HG02884 (cell line): ENCODE results near the gene CTNNA2.

Experiments
- ATAC-seq: cut with Tn5 transposase; IDR thresholded peaks from one replicate; pipeline ENCODE4 v1.9.1; 2021; ENCODE audit warnings: mild to moderate bottlenecking, moderate library complexity; ENCODE audit not compliant: unreplicated experiment

The CTNNA2 gene

DNA sequence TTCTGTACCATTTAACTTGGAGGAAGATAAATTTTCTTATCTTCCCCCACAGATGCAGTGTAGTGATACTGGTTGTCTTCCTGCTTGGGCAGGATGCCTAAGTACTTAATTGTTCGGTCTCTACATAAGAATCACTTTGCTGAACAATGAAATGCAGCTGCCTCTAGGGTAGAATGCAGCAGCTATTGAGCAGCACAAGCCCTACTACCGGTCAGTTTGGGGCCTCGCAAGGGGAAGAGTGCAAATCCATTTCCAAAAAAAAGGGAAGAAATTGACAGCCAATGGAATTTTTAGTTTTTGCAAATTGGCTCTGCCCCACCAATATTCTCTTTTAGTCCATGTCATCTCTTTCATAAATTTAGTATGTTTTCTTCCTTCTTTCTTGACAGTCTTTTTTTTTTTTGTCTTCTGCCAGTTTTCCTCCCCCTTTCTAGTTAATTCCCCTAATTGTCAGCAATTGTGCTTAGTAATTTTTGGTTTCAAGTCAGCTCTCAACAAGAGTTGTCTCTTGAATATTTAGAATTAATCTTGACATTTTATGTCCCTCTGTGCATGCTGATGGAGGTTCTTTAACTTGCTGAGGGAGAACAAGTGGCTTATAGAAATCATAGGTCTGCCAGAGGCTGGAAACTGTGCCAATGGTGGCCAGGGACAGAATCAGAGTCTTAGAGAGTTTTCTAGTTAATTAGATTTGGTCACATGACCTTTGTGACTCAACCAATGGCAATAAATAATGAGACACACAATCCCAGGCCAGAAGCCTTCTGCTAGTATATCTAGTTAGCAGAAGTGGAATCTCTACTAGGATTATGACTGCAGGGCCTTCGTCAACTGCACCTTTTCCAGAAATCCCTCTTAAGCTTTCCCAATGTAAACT lies 270.0 kb downstream of the CTNNA2 start:
- no peak for ATAC-seq

DNA sequence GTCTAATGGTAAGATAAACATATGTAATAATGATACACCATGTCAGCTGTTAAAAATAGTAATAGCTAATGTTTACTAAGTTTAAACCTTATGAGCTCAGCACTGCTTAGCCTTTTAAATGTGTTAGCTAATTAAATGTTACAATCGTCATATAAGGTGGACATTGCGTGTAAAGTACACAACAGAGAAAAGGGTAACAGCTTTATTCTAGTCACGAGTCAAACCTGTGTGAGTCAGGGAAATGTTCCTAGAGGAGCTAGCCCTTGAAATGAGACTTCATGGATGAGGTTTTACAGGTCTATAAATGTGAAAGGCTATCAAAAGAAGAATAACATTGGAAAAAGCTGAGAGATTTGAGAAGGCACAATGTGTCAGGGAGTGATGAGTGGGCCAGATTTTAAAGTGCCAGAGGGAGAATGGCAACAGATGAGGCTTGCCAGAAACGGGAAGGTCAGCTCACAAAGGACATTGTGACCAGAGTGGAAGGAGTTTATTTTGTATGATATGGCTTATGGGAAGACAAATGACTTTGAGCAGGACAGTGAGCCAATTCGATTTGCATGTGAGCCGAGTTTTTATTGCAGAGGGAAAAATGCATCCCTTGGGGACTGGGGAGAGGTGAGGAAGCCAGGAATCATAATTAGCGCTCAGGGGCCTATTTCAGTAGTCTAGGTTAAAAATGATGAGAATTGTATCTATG lies 276.3 kb downstream of the CTNNA2 start:
- ATAC-seq = no peak

DNA sequence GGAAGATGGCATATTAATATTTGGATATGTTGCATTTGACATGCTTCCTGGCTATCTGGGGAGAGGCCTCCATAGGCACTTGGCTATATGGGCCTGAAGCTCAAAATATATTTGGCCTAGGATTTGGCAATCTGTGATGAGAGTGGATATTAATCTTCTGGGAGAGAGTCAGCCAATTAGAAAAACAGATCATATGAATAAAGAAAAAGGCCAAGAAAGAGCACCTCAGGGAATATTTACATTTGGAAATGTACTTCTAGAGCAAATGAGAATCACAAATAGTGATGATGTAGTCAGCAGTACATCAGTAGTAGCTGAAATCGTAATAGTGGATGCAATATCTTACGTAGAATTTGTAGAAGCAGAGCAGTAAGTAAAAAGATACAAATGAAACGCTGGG lies 277.0 kb downstream of the CTNNA2 start:
- no peak for ATAC-seq

DNA sequence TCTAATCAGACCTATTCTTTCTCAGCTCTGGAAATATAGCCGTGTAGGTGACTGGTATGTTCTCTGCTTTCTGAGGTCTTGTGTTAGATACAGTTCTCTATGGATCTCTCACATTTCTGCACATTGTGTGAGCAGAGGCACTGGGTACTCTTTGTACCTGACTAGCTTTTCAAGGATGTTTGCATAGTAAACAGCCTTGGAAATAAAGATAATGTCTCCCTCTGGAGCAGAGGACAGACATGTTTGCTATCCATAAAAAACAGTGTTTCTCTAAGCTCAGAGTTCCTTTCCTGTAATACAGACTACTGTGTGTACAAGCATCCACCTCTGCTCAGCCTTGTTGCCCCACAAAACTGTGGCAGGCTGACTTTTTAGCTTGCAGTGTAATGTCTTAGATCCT lies 279.2 kb downstream of the CTNNA2 start:
- ATAC-seq = no peak

DNA sequence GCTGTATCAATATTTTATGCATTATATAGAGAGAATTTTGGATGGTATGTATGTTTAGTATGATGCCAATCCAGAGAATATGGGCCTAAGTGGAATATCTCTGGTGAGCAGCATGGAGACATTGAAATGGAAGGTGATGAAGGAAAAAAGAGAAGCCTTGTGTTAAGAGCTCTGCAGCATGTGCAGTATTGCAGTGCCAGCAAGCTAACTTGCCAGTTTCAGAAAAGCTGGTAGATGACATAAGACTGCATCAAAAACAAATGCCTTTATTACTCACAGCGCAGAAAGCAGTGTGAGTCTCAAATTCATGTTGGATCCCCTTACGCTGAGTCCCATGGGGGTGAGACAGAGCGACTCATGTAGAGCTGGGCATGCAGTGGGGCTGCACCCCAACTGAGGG lies 280.2 kb downstream of the CTNNA2 start:
- no peak for ATAC-seq

DNA sequence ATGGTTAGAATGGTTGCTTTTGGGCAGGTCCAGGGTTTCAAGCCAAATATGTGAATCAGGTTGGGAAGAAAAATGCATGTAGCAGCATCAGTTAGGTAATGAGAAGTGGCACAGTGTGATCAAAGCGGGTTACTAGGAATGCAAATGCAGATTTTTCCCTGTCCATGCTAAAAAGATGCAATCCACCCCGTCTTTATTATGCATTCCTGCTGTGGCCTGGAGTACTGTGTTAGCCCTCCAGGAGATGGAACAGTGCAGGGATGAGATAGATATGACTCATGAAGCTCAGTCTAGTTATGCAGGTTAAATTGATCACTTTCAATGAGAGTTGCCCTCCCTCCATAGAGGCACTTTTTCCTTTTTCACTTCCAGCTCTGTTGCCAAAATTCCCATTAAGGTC lies 283.8 kb downstream of the CTNNA2 start:
- ATAC-seq = no peak

DNA sequence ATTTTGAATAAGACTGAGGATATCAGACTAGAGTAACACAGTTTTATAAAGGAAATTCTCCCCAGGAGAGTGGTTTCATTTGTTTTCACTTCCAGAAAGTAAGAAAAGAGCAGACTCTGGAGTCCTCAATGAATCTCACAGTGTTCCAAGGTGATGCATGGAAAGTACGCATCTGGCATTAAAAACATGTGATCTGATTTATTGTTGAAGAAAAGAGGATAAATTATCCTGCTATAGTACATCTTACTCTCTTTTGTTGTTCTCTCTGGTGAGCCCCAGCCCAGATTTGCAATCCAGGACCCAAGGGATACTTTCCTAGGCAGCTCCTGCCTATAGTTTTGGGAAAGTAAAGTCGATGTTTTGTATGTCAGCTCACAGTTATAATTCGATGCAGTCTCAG lies 285.9 kb downstream of the CTNNA2 start:
- ATAC-seq = no peak

DNA sequence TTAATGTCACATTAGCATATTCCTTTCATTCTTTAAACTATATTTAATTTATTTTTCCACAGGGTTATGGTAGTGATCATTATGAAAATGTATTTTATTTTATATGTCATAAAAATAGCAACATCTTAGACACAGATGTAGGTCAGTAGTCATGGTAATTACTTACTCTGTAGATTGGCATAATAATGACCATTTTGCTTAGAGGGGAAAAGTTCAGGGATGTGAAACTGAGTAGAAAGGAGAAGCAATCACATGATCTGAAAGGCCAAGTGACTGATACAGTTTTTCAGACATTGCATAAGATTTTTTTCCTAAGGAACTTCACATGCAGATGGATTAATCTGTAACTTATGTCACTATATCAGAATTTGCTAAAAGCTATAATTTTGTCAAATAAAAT lies 286.9 kb downstream of the CTNNA2 start:
- no peak for ATAC-seq

DNA sequence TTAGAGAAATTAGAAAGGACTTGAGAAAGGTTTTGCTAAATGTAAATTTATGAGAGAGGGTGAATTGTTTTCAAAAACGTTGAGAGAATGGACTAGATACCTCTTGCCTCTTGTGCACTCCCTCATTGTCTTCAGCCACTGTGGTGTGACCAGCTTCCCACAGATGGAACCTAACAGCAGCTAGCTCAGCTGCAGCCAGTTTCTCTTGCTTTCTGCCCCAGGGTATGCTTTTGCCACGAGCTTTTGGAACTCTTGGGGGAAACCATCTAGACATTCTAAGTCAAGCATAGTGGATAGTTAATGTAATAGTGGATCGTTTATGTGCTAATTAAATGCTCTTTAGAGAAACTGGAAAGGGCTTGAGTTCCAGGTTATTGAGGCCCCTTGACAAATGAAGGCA lies 288.2 kb downstream of the CTNNA2 start:
- ATAC-seq = no peak

DNA sequence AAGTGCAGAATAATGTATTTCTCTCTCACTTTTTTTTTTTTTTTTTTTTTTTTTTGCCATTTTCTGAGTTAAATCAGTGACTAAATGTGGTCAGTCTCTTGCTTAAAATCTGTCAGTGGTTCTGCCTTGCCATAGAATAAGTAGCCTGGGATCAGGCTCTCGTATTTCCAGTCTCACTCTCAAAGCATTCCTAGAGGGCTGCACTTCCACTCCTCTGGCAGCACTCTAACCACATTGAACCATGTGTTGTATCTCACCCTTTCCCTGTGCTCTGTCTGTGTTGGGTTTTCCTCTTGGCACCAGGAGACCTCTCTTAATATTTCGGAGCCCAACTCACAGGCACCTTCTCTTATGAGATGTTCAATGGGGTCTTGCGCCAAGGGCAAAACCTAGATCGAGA lies 304.4 kb downstream of the CTNNA2 start:
- no peak for ATAC-seq

DNA sequence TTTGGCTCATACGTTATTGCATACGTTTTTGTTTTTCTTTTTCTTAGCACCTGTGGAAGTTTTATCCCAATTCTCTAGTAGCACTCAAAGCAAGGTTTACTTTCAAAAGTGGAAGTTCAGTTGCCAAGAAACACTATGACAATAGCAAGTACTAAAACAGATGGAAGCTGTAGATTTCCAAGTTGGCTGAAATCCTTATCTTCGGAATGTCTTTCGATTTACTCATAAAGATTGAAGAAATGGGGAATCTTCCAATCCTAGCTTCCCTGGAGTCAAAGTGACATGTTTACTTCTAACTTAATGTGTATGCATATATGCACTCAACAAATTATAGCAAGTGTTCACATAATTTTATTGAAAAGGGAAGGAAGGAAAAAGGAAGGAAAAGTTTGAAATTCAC lies 307.4 kb downstream of the CTNNA2 start:
- no peak for ATAC-seq

DNA sequence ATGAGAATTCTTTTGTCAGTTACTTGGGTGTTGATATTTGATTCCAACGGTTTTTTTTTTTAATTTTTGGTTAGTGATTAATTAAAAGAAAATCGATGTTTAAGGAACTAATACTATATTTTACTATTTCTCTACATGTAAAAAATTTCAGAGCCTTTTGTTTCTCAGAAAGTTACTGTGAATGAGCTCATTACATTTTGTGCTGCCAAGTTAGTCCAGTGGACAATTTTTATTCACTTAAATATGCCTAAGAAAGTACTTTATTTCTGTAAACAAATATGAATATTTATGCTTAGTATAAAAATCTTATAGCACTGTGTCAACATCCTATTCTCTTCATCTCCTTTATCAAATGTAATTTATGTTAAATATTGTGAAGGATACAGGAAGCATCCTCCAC lies 309.3 kb downstream of the CTNNA2 start:
- no peak for ATAC-seq

DNA sequence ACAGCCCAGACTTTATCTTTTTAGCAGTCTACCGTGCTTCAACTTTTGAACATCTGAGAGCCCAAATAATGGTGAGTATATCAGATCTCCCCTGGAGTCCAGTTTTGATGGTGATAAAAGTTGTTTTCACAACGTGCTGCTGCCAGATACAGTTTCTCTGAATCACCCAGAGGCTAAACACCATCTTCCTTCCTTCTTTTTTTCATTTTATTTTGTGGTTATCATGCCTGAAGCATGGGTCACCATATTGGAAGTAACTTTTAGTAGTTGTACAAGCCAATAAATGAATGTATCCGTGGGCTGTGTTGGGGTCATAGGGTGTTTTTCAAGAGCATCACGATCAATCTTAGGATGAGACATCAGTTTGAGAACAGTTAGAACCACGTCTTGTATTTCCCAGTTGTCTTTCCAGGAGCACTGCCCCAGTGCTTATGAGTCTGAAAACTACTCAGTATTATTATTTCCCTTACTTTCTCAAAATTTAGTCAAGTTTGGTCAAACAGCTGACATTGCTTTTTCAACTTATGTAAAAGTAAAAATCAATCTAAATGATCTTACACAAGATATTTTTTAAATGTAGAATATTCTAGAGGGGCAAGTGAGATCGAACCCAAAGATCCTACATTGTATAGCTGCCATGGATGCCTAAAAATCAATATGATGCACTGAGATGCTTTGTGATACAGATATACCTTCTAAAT lies 311.4 kb downstream of the CTNNA2 start:
- ATAC-seq = no peak

DNA sequence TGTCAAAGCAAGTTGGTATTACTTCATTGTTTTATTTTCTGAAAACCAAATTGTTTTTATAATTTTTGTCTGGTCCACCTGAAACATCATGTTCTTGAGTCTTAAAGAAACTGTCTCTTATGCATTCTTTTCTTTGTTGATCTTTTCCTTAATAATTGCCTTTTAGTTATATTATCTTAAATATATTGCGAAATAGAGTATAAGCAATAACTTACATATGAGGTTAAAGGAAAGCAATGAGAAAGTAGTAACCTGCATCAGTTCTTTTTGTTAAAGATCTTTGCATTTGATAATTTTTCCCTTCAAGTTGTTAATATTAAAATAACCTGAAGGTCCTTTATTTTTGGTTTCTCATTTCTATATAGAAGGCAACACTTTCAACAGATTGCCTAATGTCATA lies 315.0 kb downstream of the CTNNA2 start:
- ATAC-seq = no peak

DNA sequence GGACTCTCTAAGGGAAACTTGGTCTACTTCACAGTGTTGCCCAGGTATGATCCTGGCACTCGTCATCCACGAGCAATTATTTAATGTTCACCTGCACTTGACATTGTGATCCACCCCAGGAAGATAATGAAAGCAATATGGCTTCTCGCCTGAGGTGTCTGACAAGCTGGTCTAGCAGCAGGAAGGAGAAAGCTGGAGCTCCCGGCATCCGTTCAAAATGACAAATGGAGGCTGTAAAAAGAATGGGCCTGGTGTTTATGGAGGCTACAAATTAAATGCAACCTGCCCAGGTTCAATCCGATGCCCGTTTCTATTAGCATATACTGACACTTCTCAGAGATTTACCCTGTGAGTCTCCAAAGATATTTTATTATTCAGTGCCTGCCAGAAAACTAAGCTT lies 317.6 kb downstream of the CTNNA2 start:
- ATAC-seq = no peak

DNA sequence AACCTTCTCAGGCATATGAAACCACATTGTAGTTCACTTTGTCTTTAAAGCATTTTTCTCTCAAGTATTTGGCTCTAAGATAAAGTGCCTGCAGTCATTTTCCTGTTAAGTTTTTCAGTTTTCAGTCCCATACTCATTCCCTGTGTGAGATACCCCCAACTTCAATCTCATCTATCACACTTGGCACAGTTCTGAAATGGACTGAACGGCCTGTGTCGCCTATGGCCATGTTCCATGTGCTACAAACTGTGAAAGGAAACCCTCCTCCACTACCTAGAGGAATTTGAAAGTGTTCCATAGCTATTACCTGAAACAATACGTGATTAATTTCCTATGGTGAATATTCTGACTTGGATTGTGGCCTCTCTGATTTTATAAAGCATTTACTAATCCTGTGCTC lies 319.1 kb downstream of the CTNNA2 start:
- ATAC-seq = no peak

DNA sequence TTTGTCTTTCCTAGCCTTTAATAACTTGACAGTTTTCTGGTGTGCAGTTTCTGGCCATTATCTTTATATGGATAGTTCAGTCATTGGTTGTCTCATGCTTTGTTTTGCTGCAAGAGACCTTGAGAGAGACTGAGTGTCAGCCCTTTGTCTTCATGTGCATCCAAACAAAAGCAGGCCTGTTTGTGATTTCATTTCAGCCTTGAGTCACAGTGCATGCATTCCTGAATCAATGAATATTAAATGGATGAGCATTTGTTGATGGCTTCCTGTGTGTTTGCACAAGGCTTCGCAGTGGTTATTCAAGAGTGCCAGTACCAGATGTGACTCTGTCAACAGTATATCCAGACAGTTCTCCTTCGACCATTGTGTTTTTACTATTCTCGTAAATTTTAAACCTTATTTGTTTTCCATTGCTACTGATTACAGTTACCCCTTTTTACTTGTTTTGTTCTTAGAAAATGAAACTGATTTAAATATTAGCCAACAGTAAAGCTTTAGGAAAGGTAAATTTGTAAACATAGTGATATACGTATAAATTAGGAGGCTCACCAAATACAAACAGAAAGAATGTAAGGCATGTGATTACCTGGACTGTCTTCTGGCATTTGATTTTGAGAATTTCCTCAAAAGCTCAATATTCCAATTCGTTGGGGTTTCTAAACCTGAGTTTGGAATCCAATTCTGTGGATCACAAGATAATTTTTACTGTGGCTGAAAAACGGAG lies 319.8 kb downstream of the CTNNA2 start:
- no peak for ATAC-seq

DNA sequence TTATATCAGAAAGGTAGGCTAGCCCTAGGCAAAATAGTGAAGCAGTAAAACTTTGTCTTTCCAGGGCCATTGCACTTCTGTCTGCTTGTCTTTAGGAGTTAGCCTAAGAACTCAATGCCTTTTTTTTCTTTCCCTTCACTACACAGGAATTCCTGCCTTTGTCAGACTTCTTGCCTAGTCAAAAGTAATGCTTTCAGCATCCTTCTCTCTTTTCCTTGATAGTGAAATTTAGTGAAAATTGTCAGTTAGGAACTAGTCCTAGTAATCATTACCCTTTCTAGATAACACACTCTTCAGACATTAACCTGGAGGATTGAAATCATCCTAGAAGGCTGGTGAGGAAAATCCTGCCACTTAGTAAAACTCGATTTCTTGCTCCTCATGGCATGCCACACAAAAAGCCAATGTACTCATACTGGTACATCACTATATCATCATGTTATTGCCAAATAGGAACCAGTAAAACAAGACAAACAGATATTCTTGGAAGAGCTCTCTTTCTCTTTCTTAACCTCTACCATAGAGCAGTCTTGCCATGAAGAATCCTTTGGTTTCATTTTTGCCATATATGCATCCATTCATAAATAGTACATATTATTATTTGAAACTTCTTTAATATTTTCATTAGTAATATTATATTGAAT lies 320.5 kb downstream of the CTNNA2 start:
- ATAC-seq = no peak

DNA sequence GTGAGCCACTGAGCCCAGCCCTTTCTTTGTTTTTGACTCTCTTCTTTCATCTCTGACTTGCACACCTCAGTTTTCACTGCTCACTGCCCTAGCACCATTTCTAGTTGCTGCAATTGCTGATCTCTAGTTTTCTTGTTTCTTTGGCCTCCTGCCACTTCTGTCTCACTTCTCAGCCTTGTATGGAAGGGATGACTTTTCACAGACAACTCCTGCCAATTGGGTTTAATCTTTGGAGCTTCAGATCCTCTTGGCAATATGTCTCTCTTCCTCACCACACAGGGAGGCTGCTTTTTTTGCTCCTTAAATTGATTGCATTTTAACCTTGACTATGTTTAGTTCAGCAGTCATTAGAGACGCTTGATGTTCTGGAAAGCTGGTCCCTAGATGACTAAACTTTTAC lies 323.1 kb downstream of the CTNNA2 start:
- ATAC-seq = no peak

DNA sequence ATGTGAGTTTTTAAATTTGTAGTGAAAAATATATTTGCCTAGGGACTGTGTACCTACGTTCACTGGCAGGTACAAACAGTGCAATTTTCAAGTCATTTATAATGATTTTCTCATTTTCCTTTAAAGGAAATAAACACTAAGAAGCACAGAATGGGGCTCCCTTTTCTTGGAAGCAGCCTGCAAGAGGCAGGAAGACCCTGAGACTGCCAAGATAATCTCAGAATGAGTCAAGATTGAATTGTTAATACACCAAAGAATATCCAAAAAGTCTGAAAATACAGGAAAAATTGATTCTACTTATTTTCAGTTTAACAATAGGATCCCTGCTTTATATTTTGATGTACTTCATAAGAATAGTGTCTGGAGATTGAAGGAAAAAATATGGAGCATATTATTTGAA lies 331.2 kb downstream of the CTNNA2 start:
- no peak for ATAC-seq

DNA sequence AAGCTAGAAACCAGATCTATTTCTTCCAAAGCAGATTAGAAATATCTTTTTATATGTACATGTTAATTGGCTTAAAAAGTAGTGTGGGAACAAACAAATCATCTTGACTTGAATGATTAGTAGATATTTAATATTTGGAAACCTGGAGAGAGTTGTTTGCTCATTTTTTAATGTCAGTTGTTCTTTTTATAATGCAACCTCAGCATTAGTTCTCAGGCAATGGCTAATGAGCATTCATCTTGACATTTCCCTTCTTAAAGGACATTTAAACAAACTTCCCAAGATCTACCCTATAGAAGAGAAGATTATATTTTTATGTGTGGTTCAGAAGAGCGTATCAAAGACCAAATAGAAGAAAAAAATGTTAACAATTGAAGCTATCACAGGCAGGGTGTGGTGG lies 334.0 kb downstream of the CTNNA2 start:
- ATAC-seq = no peak
